Left renal cortex interstitium (tissue), 4 donors: ENCODE data around the gene TAF7. TPM values are rescaled to one million over a fixed set of nuclear protein-coding genes. Genes with fewer than 3 reads are reported as not detected.
"Not testable (repeated sequence)": the region's sequence is repeated elsewhere in the genome, so short reads cannot be mapped to it uniquely, and the experiment has no call there.

ENCODE experiments used
- DNase-seq, 4 donors: peaks; one replicate each; pipeline ENCODE4 v3.0.0-alpha.2; 2013; ENCODE audit warnings: low read depth in 4 of 4, low spot score in 2 of 4, missing footprints in 1 of 4
- polyA plus RNA-seq, 4 donors: library from polyadenylated mRNA; unstranded; fragments of 120-200 nt; gene quantifications; one replicate each; pipeline ENCODE4 v1.2.1, GENCODE V29; 2013; ENCODE audit not compliant: insufficient read length in 4 of 4

TAF7 gene
- polyA plus RNA-seq, 4 donors: 135 to 190 (median 151) TPM

DNA sequence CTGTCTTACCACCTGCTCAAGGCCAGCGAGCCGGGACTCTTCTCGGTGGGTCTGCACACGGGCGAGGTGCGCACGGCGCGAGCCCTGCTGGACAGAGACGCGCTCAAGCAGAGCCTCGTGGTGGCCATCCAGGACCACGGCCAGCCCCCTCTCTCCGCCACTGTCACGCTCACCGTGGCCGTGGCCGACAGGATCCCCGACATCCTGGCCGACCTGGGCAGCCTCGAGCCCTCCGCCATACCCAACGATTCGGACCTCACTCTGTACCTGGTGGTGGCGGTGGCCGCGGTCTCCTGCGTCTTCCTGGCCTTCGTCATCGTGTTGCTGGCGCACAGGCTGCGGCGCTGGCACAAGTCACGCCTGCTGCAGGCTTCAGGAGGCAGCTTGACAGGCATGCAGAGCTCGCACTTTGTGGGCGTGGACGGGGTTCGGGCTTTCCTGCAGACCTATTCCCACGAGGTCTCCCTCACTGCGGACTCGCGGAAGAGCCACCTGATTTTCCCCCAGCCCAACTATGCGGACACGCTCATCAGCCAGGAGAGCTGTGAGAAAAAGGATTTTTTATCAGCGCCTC lies 20.3 kb upstream of the TAF7 start:
- DNase-seq: not testable (repeated sequence)

DNA sequence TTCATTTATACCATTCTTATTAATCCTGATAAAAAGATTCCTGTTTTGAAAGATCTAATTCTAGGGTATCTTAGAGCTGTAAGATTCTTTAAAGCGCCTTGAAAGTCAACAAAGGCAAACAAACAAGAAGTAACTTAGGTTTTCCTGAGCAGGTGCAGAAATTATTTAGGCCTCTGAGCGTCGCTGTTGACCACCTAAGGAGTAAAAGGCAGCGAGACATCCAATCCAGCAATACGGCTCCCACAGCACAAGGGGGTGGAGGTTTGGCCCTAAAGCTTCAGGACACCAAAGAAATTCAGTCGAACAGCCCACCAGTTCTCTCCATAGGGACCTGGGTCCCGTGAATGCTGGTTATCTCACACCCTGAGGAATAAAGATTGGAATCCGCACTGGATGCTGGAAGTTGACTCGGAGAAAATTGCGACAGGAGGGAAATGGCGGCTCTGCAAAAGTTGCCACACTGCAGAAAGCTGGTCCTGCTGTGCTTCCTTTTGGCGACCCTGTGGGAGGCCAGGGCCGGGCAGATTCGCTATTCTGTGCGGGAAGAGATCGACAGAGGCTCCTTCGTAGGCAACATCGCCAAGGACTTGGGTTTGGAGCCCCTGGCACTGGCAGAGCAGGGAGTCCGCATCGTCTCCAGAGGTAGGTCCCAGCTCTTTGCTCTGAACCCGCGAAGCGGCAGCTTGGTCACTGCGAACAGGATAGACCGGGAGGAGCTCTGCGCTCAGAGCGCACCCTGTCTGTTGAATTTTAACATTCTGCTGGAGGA lies 18.1 kb upstream of the TAF7 start, which contains the start of gene PCDHGA2:
TSS of gene PCDHGA2 (plus strand) at position 223 of the 769 bp plus-strand sequence.
- no peak for DNase-seq

DNA sequence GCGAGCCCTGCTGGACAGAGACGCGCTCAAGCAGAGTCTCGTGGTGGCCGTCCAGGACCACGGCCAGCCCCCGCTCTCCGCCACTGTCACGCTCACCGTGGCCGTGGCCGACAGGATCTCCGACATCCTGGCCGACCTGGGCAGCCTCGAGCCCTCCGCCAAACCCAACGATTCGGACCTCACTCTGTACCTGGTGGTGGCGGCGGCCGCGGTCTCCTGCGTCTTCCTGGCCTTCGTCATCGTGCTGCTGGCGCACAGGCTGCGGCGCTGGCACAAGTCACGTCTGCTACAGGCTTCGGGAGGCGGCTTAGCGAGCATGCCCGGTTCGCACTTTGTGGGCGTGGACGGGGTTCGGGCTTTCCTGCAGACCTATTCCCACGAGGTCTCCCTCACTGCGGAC lies 12.0 kb upstream of the TAF7 start:
- DNase-seq: not testable (repeated sequence)

DNA sequence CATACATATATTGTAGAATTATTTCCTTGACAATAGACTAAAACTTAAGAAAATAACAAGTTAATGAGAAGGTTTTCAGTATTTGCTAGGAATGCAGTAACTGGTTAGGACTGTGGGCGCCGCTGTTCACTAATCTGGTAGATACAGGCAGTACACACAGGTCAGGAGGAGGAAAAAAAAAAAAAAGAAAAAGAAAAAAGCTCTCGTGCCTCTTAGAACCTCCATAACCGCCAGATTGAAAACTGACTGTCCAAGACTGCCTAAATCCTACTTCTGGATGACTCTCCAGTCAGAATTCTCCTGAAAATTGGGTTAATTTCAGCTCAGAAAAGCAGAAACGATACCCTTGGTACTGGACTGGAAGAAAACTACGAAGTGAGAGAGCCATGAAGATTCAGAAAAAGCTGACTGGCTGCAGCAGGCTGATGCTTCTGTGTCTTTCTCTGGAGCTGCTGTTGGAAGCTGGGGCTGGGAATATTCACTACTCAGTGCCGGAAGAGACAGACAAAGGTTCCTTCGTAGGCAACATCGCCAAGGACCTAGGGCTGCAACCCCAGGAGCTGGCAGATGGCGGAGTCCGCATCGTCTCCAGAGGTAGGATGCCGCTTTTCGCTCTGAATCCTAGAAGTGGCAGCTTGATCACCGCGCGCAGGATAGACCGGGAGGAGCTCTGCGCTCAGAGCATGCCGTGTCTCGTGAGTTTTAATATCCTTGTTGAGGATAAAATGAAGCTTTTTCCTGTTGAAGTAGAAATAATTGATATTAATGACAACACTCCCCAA lies 9.9 kb upstream of the TAF7 start, which contains the start of gene PCDHGA1:
TSS of gene PCDHGA1 (plus strand) at position 216 of the 782 bp plus-strand sequence.
- DNase-seq: no peak

- DNase-seq: no peak
Observed at GRCh38 chr5:141328231-141328630, 7.6 kb upstream of the TAF7 start.

DNA sequence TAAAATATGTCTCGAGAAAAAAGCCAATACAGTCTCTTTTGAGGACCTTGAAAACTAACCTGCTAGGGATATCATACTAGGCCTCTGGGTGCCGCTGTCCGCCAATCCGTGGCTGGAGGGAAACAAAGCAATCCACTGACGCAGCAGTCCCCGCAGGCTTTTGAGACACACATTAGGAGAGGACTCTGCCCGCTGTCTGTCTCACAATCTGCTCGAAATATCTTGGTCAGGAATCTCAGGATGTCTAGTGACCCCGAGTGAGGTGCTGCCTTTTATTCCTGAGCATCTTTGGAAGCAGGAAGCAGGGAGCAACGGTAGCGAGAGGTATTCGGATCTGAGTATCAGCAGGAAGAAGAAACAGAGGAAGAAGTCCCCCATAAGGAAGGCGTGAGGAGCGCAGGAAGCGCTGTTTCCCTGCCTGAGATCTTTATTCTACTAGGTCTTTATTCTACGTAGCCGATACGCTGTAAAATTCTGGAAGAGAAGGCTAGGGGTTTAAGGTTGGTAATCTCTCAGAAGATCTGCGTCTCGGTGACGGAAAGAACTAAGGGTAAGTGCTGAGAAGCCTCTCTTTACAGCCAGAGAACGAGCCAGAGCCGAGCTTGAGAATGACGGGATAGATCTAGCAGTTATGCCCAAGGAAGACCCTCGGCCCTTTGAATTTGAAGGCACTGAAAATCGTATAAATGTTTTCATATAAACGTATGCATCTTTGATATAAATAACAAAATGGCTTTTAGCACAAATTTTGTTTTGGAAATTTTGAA lies 5.7 kb upstream of the TAF7 start:
- peak in 1 of 4 donors; percentile 26 for DNase-seq

DNA sequence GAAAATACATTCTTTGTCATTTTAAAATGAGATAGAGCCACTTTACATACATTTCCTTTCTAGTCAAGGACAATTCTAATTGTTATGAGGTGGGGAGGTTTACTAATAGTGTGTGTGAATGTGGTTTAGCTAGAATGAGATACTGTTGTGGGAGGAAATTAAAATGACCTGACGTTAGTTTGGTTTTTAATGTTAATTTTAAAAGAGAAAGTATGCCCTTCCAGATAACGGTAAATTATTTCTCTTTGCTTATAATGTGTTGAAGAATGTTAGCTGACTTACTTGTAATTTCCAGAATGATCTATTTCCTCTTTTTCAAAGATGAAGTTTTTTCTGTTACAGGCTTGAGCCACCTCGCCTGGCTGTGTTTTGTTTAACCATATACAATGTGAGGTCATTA lies 1.7 kb upstream of the TAF7 start:
- no peak for DNase-seq

DNA sequence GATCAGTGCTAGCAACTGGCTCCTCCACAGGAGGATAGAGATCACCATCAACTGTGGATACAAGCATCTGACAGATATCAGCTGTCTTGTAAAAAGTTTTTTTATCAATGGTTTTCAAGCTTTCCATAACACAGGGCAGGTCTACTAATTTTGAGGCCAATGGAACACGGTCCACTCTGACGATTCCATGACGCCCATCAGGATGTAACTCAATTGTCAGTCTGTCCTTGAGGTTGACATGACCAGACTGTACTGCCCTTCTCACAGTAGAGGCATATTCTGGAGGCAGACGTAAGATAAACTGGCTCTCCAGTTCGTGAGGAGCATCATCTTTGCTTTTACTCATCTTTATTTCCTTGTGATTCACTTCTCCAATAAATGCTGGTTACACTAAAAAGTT lies 885 bp downstream of the TAF7 start:
- no peak for DNase-seq

GRCh38 chr5:141319202-141319601 lies 1.4 kb downstream of the TAF7 start:
- DNase-seq: no peak

- DNase-seq: not testable (repeated sequence)
Observed at GRCh38 chr5:141316963-141317362, 3.6 kb downstream of the TAF7 start.

- no peak for DNase-seq
Observed at GRCh38 chr5:141313711-141314110, 6.9 kb downstream of the TAF7 start.

DNA sequence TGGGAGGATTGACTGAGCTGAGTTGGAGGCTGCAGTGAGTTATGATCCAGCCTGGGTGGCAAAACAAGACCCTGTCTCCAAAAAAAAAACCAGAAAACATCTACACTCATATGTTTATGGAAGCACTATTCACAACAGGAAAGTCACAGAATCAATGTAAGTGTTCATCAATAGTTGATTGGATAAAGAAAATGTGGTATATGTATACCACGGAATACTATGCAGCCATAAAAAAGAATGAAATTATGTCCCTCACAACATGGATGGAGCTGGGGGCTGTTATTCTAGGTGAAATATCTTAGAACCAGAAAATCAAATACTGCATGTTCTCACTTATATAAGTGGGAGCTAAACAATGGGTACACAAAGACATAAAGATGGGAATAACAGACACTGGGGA lies 14.0 kb downstream of the TAF7 start:
- no peak for DNase-seq

DNA sequence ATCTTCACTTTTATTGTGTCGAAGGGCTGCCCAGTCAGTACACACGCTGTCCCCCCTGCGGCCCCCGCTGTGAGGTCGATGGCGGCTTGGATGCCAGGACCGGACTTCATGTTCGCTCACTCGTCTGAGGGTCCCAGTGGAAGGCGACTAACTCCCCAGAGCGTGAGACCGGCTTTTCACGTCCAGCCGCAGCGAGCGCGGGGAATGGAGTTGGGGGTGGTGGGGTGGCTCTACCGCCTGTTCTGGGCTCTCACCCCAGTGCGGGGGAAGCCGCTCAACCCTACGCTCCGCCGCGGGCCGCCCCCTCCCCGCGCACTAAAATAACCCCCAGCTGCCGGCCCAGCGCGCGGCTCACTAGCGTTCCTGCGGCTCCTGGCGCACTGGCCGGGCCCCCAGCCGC lies 16.8 kb downstream of the TAF7 start, which contains the start of gene SLC25A2:
TSS of gene SLC25A2 (minus strand) at position 294 of the 400 bp plus-strand sequence. CDS start at position 110, 184 bp downstream.
- DNase-seq: no peak

- DNase-seq: no peak
Observed at GRCh38 chr5:141298376-141298775, 22.2 kb downstream of the TAF7 start.

- no peak for DNase-seq
Observed at GRCh38 chr5:141272906-141273305, 47.7 kb downstream of the TAF7 start.

GRCh38 chr5:141269195-141269594 lies 51.4 kb downstream of the TAF7 start:
- DNase-seq: no peak
